Esophagus squamous epithelium (tissue), 4 donors: ENCODE measurements around the gene LRRC34.

ENCODE experiments used
- POLR2A ChIP-seq, 4 donors: fragments of 450-650 bp; IDR thresholded peaks; one replicate each; pipeline ENCODE4 v1.6.1; 2017; ENCODE audit warnings: antibody characterized with exemption in 4 of 4, mild to moderate bottlenecking in 4 of 4, moderate library complexity in 3 of 4
- TF ChIP-seq, protein P1 (sequence below), 6 experiments: fragments of 450-650 bp in 4 of 6; fragments of 200-600 bp in 2 of 6; sonication (generic) in 2 of 6; IDR thresholded peaks; one replicate each; pipeline ENCODE4 v1.5.1; 2016 to 2019; ENCODE audit warnings: antibody characterized with exemption in 6 of 6, mild to moderate bottlenecking in 4 of 6, moderate library complexity in 4 of 6

DNA sequence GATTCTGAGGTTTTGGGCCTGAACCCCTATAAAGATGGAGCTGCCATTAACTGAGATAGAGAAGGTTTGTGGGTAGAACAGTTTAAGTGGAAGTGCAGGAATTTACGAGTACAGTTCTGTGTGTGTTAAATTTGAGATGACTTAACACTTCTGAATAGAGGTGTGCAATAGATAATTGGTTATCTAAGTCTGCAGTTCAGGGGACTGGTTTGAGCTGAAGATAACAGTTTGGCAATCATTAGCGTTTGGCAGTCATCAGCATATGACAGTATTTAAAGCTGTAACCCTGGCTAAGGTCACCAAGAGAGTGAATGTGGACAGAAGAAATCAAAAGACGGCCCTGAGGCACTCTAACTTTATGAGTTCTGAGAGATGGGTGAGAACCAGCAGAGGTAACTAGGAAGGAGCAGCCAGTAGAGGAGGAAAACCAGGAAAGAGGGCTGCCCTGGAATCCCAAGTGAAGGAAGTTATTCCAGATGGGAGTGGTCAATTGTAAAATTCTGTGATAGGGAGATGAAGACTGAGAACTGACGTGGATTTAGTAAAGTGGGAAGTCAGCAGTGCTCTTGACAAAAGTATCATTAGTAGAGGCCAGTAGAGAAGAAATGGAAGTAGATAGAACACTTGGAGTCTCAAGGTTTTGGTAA, 31.4 kb downstream of the LRRC34 start:
- no peak for TF ChIP-seq POLR2A (IDR thresholded peaks at IDR 0.05)
- TF ChIP-seq, protein P1, sequence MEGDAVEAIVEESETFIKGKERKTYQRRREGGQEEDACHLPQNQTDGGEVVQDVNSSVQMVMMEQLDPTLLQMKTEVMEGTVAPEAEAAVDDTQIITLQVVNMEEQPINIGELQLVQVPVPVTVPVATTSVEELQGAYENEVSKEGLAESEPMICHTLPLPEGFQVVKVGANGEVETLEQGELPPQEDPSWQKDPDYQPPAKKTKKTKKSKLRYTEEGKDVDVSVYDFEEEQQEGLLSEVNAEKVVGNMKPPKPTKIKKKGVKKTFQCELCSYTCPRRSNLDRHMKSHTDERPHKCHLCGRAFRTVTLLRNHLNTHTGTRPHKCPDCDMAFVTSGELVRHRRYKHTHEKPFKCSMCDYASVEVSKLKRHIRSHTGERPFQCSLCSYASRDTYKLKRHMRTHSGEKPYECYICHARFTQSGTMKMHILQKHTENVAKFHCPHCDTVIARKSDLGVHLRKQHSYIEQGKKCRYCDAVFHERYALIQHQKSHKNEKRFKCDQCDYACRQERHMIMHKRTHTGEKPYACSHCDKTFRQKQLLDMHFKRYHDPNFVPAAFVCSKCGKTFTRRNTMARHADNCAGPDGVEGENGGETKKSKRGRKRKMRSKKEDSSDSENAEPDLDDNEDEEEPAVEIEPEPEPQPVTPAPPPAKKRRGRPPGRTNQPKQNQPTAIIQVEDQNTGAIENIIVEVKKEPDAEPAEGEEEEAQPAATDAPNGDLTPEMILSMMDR (IDR thresholded peaks at IDR 0.05) = no peak
